HG03135 (cell line): ENCODE results near the gene UBQLNL.

Experiments used
- ATAC-seq: cut with Tn5 transposase; IDR thresholded peaks from one replicate; pipeline ENCODE4 v1.9.1; 2021; ENCODE audit warnings: mild to moderate bottlenecking, moderate library complexity; ENCODE audit not compliant: unreplicated experiment

The UBQLNL gene

GRCh38 chr11:5508605-5509004, 7.9 kb downstream of the UBQLNL start:
- ATAC-seq: no peak

DNA sequence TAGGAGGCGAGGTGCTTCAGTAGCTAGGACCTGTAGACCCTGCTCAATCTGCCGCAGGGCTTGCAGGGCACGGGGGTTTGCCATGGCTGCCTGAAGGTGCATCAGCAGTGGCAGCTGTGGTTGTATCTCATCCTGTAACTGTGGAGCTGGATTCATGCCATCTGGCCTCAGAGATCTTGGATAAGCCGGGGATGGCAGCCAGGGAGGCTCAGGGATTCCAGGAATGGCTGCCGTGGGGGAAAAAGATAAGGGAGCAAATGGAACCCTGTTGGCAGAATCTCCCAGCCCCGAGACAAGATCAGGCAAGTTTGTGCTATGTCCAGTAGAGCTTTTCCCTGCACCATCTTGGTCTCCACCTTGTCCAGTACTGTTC, 8.6 kb downstream of the UBQLNL start:
- ATAC-seq: no peak

- ATAC-seq: no peak
Measured at GRCh38 chr11:5507177-5507932, 9.1 kb downstream of the UBQLNL start.

- ATAC-seq: no peak
Measured at GRCh38 chr11:5505363-5506048, 11.0 kb downstream of the UBQLNL start.

DNA sequence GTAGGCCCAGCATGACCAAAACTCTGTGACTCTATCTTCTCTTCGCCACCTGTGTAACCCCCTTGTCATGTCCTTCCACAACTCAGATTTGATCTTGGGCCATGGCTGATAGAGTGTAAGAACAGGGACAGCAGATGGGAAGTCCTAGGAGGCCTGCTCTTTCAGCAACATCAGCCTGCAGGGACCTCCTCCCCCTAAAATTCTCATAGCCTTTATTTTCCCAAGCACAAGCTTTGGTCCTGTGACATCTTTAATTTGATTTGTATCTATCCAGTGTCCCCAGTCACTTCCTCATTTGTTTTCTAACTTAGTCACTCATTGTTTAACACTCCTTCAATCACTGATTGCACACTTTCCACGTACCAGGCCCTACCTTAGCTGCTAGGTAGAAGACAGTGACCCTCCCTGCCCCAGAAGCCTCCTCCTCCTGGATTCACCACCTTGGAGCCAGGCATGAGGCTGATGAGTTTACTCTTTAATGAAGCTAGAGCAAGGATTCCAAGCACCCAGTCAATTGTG, 12.0 kb downstream of the UBQLNL start:
- no peak for ATAC-seq

DNA sequence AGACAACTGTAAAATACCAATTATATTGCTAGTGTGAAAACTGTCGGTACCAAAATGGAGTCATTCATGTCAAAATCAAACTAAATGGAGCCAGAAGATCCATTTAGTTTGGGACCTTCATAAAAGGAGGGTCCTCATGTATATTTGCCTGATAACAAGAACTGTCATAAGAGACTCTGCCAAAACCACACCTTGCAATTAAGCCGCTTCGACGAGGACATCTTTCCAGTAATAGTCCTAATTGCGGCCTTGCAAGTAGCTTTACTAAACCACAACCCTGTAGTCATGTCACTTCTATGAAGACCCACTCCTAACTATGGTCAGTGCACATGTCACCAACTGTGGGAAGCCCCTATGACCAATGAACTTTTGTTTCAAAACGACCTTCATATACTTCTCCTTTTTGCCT, 16.1 kb downstream of the UBQLNL start:
- ATAC-seq: no peak

DNA sequence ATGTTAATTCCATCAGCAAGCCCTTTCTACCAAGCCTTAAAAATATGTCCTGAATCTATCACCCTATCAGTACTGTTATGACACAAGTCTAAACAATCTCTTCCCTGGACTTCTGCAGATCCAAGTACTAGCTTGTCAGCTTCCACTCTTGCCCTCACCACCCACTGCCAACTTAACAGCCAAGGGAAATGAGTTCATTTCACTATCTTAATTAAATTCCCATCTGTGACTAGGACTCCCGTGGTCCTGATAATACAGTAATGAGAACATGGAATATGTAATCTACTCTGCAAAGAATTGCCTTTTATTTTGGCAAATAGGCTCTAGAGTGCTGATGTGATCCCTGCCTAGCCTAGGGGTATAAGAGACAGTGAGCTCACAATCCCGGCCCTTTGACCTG, 16.8 kb downstream of the UBQLNL start:
- ATAC-seq: no peak

DNA sequence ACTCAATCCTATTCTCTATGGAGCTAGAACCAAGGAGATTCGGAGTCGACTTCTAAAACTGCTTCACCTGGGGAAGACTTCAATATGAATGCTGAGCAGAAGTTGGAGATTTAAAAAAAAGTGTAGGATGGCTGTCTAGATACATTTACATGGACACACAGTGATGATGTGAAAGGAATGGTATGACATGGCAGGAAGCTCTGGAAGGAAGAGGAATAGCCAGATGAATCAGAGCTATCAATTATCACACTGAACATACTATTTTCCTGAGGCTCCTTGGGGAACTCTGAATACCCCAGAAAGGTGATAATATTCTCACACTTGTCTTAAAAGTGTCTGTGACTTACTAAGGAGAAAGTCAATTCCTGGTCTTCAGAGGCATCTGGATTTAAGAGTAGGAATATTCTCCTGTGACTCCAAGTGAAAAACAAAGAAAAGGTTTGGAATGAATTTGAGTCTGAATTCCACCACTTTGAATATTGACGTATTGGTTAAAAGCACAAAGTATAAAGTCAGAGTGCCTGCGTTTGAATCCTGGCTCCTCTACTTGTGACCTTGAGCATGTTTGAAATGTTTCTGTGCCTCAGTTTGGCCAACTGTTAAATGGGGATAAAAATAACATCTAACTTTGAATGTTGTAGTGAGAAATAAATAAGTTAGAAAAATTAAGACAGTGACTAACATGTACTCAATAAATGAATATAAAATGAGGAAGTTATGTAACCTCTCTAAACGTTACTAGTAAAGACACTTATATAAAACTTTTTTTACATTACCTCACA, 26.7 kb downstream of the UBQLNL start:
- ATAC-seq: no peak

DNA sequence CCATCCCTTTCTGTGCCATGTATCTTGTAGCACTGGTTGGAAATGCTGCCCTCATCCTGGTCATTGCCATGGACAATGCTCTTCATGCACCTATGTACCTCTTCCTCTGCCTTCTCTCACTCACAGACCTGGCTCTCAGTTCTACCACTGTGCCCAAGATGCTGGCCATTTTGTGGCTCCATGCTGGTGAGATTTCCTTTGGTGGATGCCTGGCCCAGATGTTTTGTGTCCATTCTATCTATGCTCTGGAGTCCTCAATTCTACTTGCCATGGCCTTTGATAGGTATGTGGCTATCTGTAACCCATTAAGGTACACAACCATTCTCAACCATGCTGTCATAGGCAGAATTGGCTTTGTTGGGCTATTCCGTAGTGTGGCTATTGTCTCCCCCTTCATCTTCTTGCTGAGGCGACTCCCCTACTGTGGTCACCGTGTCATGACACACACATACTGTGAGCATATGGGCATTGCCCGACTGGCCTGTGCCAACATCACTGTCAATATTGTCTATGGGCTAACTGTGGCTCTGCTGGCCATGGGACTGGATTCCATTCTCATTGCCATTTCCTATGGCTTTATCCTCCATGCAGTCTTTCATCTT, 27.6 kb downstream of the UBQLNL start:
- no peak for ATAC-seq

GRCh38 chr11:5488385-5488784, 28.1 kb downstream of the UBQLNL start, which contains the start of gene OR52D1:
OR52D1 (plus strand) TSS chr11:5488685; CDS start chr11:5488707, 22 bp downstream.
- ATAC-seq: no peak

- ATAC-seq: no peak
Measured at GRCh38 chr11:5486421-5486820, 30.1 kb downstream of the UBQLNL start.

- ATAC-seq: no peak
Measured at GRCh38 chr11:5486003-5486402, 30.5 kb downstream of the UBQLNL start.

- ATAC-seq: peak; percentile 77
Measured at GRCh38 chr11:5476186-5476819, 40.2 kb downstream of the UBQLNL start.

- no peak for ATAC-seq
Measured at GRCh38 chr11:5473921-5474320, 42.6 kb downstream of the UBQLNL start.

DNA sequence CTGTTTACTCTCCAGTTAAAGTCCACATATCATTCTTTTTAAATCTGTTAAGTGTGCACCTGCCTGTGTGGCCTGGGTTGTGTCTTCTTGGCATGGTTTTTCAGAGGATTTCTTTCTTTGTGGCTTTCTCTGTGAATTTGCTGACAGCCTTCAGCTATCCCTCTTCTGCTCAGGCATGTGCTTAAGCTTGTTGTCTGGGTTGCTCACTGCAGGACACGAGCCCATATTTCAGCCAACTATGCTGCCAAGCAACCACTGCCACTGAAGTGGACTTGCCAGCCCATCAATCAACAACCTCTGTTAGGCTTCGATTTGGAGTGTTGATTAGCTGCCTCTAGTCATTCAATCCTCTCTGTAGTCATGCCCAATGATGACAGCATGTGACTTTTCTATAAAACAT, 49.0 kb downstream of the UBQLNL start:
- no peak for ATAC-seq
